NCI-H524 (cell line): ENCODE measurements around the gene ZFP3.
"Not testable (repeated sequence)": the region's sequence is repeated elsewhere in the genome, so short reads cannot be mapped to it uniquely, and the experiment has no call there.

ENCODE experiments used
- DNase-seq, 2 experiments: peaks; one replicate each; lab custom pipeline; 2025; lab: John Stamatoyannopoulos, UW

Gene ZFP3

DNA sequence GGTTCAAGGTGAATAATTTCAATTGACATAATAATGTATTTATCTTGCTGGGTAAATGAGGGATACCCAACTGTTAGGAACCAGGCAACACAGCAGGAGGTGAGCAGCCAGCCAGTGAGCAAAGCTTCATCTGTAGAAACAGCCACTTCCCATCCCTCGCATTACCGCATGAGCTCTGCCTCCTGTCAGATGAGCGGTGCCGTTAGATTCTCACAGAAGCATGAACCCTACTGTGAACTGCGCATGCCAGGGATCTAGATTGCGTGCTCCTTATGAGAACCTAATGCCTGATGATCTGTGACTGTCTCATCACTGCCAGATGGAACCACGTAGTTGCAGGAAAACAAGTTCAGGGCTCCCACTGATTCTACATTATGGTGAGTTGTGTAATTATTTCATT is 46.6 kb downstream of the ZFP3 start:
- not testable (repeated sequence) for DNase-seq

DNA sequence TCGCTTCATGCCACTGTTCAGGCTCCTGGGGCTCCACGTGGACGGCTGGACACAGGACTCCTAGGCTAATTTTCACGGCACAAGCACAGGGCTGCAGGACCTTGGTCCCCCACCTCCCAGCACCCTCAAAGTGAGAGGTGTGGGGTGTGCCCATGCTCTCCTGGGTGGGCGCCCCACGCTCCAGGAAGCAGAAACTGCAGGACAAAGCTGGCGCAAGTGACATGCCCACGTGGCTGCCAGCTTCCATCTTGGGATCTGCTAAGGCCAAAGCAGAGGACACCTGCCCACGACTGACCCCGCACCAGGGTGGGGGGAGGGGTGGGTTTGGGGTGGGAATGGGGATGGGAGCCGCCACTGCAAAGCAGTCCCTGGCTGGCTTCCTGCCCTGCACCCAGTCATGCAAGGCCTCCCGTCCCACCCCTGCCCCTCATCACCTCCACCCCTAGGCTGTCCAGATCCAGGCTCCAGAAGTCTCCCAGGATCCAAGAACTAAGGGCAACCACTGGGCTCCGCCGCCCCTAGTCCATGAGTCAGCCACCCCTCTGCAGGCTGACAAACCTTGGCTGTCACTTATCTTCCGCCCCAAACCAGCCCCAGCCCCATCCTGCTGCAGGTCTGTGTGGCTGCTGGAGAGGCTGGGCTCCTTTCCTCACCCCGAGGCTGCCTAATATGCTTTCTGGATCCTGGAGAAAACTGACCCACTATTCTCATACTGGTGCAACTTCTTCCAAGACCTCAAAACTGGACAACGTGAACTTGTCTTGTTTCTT is 48.6 kb downstream of the ZFP3 start:
- no peak for DNase-seq

- no peak for DNase-seq
These were observed 49.6 kb downstream of the ZFP3 start for GRCh38 chr17:5127910-5128309.

- DNase-seq, result not testable (repeated sequence)
These were observed 50.1 kb downstream of the ZFP3 start for GRCh38 chr17:5128387-5128786.

- DNase-seq, result no peak
These were observed 50.8 kb downstream of the ZFP3 start for GRCh38 chr17:5128905-5129535.

- not testable (repeated sequence) for DNase-seq
These were observed 51.5 kb downstream of the ZFP3 start for GRCh38 chr17:5129770-5130169.

DNA sequence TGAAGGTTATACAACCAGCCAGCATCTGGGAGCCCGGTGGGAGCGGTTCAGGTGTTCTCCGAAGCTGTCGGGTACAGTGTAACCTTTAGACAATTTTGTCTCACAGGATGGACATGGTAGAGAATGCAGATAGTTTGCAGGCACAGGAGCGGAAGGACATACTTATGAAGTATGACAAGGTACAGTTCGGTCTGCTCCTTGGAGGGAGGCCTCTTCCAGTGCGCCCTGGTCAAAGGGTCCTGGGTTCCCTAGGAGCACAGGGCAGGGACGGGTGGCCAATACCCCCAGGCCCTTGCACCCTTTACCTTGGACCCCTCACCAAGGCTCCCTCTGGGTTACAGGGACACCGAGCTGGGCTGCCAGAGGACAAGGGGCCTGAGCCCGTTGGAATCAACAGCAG is 52.0 kb downstream of the ZFP3 start:
- not testable (repeated sequence) for DNase-seq

GRCh38 chr17:5130687-5131086 is 52.4 kb downstream of the ZFP3 start:
- DNase-seq, result not testable (repeated sequence)

DNA sequence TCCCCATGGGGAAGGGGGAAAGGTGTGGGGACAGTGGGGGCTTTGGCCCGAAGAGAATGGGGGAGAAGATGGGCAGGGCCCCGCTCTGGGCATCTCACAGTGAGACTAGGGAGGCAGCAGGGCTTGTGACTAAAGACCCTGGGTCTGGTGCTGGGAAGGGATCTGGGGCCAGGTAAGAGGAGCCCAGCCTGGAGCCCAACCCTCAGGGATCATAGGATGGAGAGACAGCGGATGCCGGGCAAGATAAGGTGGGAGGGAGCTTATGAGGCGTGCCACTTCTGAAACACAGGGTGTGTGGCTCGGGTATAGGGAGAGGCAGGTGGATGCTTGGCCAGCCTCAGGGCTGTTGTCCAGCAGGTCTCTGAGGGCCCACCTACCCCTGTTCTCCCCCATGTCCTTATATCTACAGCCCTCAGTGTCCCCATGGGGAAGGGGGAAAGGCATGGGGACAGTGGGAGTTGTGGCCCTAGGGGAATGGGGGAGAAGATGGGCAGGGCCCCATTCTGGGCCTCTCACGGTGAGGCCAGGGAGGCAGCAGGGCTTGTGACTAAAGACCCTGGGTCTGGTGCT is 53.0 kb downstream of the ZFP3 start:
- no peak for DNase-seq

DNA sequence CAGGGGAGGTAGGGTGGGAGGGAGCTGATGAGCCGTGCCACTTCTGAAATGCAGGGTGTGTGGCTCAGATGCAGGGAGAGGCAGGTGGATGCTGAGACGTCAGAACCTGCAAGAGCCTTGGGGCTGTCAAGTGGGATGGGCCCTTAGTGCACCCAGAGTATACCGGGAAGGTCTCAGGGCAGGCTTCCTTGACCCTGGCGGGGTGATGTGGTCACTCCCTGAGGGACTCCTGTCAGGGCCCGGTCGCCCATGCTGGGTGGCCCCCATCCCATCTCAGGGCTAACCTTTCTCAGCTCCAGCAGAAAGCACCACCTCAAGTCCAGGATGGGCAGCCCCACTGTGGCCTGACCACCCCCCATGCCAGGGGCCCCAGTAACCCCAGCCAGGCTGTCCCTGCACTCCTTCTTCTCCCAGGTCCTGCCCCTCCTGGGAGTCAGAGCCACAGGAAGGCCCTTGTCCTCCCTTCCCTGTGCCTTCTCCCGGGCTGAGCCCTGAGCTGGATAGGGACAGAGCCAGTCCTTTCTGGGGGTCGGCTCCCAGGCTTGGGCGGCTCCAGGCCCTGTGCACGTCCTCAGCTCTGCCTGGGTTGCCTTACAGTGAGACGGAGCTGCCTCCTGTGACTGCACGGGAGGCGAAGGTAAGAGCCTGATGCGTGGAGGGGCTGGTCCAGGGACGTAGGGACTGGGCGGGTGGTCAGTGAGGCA is 53.7 kb downstream of the ZFP3 start:
- DNase-seq, result not testable (repeated sequence)

GRCh38 chr17:5132503-5133225 is 54.4 kb downstream of the ZFP3 start:
- DNase-seq, result not testable (repeated sequence)

GRCh38 chr17:5133311-5133710 is 55.0 kb downstream of the ZFP3 start:
- no peak for DNase-seq

DNA sequence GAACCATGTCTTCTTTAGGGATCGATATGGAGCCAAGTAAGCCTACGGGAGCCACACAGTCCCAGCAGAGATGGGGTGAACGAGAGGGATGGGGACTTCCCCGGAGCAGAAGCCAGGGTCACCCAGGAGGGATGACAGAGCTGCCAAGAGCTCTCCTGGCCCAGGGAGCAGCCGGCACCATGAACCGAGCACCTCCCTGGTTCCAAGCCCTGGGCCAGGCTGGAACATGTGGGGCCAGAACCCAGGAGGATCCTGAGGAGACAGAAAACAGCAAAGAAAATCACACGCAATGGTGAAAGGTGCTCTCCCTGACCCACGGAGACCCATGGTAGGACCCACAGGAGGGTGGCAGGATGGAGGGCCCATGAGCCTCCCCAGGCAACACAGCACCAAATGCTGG is 55.7 kb downstream of the ZFP3 start:
- DNase-seq, result not testable (repeated sequence)

- not testable (repeated sequence) for DNase-seq
These were observed 56.3 kb downstream of the ZFP3 start for GRCh38 chr17:5134571-5134970.

- DNase-seq, result not testable (repeated sequence)
These were observed 57.0 kb downstream of the ZFP3 start for GRCh38 chr17:5135131-5135712.

- no peak for DNase-seq
These were observed 57.7 kb downstream of the ZFP3 start for GRCh38 chr17:5135726-5136579.

- not testable (repeated sequence) for DNase-seq
These were observed 58.5 kb downstream of the ZFP3 start for GRCh38 chr17:5136580-5137412.

GRCh38 chr17:5137511-5138197 is 59.4 kb downstream of the ZFP3 start:
- DNase-seq, result not testable (repeated sequence)

GRCh38 chr17:5138198-5138544 is 59.9 kb downstream of the ZFP3 start:
- not testable (repeated sequence) for DNase-seq
